ENCODE data around the gene CLDN24.

Gene CLDN24

GRCh38 chr4:183322326-183322725, at the start of gene CLDN24:
Gene CLDN24 (minus strand): TSS chr4:183322426. CDS start chr4:183322426, 0 bp downstream.
- no peak within 1 kb of the TSS; the same call in 1 of the 2 replicates for H3K4me3 ChIP-seq (ENCODE audit: low read length)
- WGBS (ENCODE audit: insufficient coverage, insufficient read length), result no CpG with 5 or more reads among the region's 5 CpGs
- no peak within 1 kb of the TSS for H3K27ac ChIP-seq (ENCODE audit: low read length)
- no peaks in the 10 kb centered on the region for H3K27me3 ChIP-seq (ENCODE audit: control insufficient read depth, insufficient read depth, low read length)
- H3K9me3 ChIP-seq (ENCODE audit: control insufficient read depth, insufficient read depth, low read length), result no peaks in the 10 kb centered on the region
- H3K4me1 ChIP-seq (ENCODE audit: control insufficient read depth, insufficient read depth, low read length), result no peaks in the 10 kb centered on the region
- no peaks in the 10 kb centered on the region for H3K36me3 ChIP-seq (ENCODE audit: control insufficient read depth, insufficient read depth, low read length)
- no peak for DNase-seq (ENCODE audit: low read depth, low spot score)

- H3K27ac ChIP-seq (ENCODE audit: low read length), result no peak overlapping the region
- H3K27me3 ChIP-seq (ENCODE audit: control insufficient read depth, insufficient read depth, low read length), result no peaks in the 10 kb centered on the region
- no peaks in the 10 kb centered on the region; the same call in 1 of the 2 replicates for H3K4me1 ChIP-seq (ENCODE audit: control insufficient read depth, insufficient read depth, low read length)
- H3K4me3 ChIP-seq (ENCODE audit: low read length), result no peak overlapping the region
- DNase-seq (ENCODE audit: low read depth, low spot score), result no peak
- WGBS (ENCODE audit: insufficient coverage, insufficient read length), result no CpG with 5 or more reads among the region's 12 CpGs
- H3K9me3 ChIP-seq (ENCODE audit: control insufficient read depth, insufficient read depth, low read length), result no peaks in the 10 kb centered on the region
- H3K36me3 ChIP-seq (ENCODE audit: control insufficient read depth, insufficient read depth, low read length), result no peaks in the 10 kb centered on the region
These were observed 48.6 kb upstream of the CLDN24 start for GRCh38 chr4:183370786-183371185.

GRCh38 chr4:183369073-183369472, 46.8 kb upstream of the CLDN24 start:
- Histone ChIP-seq H3K4me1 (ENCODE audit: control insufficient read depth, insufficient read depth, low read length) (no peaks in the 10 kb centered on the region; the same call in 1 of the 2 replicates), H3K4me3 (ENCODE audit: low read length) (no peak overlapping the region), H3K27ac (ENCODE audit: low read length) (no peak overlapping the region), H3K27me3 (ENCODE audit: control insufficient read depth, insufficient read depth, low read length) (no peaks in the 10 kb centered on the region), H3K36me3 (ENCODE audit: control insufficient read depth, insufficient read depth, low read length) (no peaks in the 10 kb centered on the region), H3K9me3 (ENCODE audit: control insufficient read depth, insufficient read depth, low read length) (no peaks in the 10 kb centered on the region)
- WGBS (ENCODE audit: insufficient coverage, insufficient read length), result no CpG with 5 or more reads among the region's 8 CpGs
- no peak for DNase-seq (ENCODE audit: low read depth, low spot score)

- H3K9me3 ChIP-seq (ENCODE audit: control insufficient read depth, insufficient read depth, low read length), result no peaks in the 10 kb centered on the region
- no CpG with 5 or more reads among the region's 16 CpGs for WGBS (ENCODE audit: insufficient coverage, insufficient read length)
- H3K4me3 ChIP-seq (ENCODE audit: low read length), result no peak overlapping the region
- H3K4me1 ChIP-seq (ENCODE audit: control insufficient read depth, insufficient read depth, low read length), result no peaks in the 10 kb centered on the region; the same call in 1 of the 2 replicates
- H3K27me3 ChIP-seq (ENCODE audit: control insufficient read depth, insufficient read depth, low read length), result no peaks in the 10 kb centered on the region
- H3K36me3 ChIP-seq (ENCODE audit: control insufficient read depth, insufficient read depth, low read length), result no peaks in the 10 kb centered on the region
- DNase-seq (ENCODE audit: low read depth, low spot score), result no peak
- no peak overlapping the region for H3K27ac ChIP-seq (ENCODE audit: low read length)
These were observed 44.1 kb upstream of the CLDN24 start for GRCh38 chr4:183366206-183366835.

- DNase-seq (ENCODE audit: low read depth, low spot score), result no peak
- no peak overlapping the region for H3K4me3 ChIP-seq (ENCODE audit: low read length)
These were observed 41.8 kb upstream of the CLDN24 start for GRCh38 chr4:183364025-183364424.

GRCh38 chr4:183362916-183363542, 40.8 kb upstream of the CLDN24 start:
- H3K9me3 ChIP-seq (ENCODE audit: control insufficient read depth, insufficient read depth, low read length), result no peaks in the 10 kb centered on the region
- H3K27ac ChIP-seq (ENCODE audit: low read length), result no peak overlapping the region
- H3K4me3 ChIP-seq (ENCODE audit: low read length), result no peak overlapping the region
- H3K27me3 ChIP-seq (ENCODE audit: control insufficient read depth, insufficient read depth, low read length), result no peaks in the 10 kb centered on the region
- no CpG with 5 or more reads among the region's 15 CpGs for WGBS (ENCODE audit: insufficient coverage, insufficient read length)
- H3K4me1 ChIP-seq (ENCODE audit: control insufficient read depth, insufficient read depth, low read length), result no peaks in the 10 kb centered on the region; the same call in 1 of the 2 replicates
- no peak for DNase-seq (ENCODE audit: low read depth, low spot score)
- no peaks in the 10 kb centered on the region for H3K36me3 ChIP-seq (ENCODE audit: control insufficient read depth, insufficient read depth, low read length)

More at GRCh38 chr4:183364025-183364424, 41.8 kb upstream of the CLDN24 start:
- Histone ChIP-seq H3K27ac (ENCODE audit: low read length) (no peak overlapping the region), H3K4me1 (ENCODE audit: control insufficient read depth, insufficient read depth, low read length) (no peaks in the 10 kb centered on the region; the same call in 1 of the 2 replicates), H3K36me3 (ENCODE audit: control insufficient read depth, insufficient read depth, low read length) (no peaks in the 10 kb centered on the region), H3K27me3 (ENCODE audit: control insufficient read depth, insufficient read depth, low read length) (no peaks in the 10 kb centered on the region), H3K9me3 (ENCODE audit: control insufficient read depth, insufficient read depth, low read length) (no peaks in the 10 kb centered on the region)
- WGBS (ENCODE audit: insufficient coverage, insufficient read length), result no CpG with 5 or more reads among the region's 10 CpGs

- Histone ChIP-seq H3K27ac (ENCODE audit: low read length) (no peak overlapping the region), H3K9me3 (ENCODE audit: control insufficient read depth, insufficient read depth, low read length) (no peaks in the 10 kb centered on the region), H3K4me1 (ENCODE audit: control insufficient read depth, insufficient read depth, low read length) (no peaks in the 10 kb centered on the region; the same call in 1 of the 2 replicates), H3K36me3 (ENCODE audit: control insufficient read depth, insufficient read depth, low read length) (no peaks in the 10 kb centered on the region), H3K4me3 (ENCODE audit: low read length) (no peak overlapping the region), H3K27me3 (ENCODE audit: control insufficient read depth, insufficient read depth, low read length) (no peaks in the 10 kb centered on the region)
- WGBS (ENCODE audit: insufficient coverage, insufficient read length), result no CpG with 5 or more reads among the region's 4 CpGs
- no peak for DNase-seq (ENCODE audit: low read depth, low spot score)
These were observed 39.8 kb upstream of the CLDN24 start for GRCh38 chr4:183362036-183362435.

- Histone ChIP-seq H3K9me3 (ENCODE audit: control insufficient read depth, insufficient read depth, low read length) (no peaks in the 10 kb centered on the region), H3K4me1 (ENCODE audit: control insufficient read depth, insufficient read depth, low read length) (no peaks in the 10 kb centered on the region; the same call in 1 of the 2 replicates), H3K36me3 (ENCODE audit: control insufficient read depth, insufficient read depth, low read length) (no peaks in the 10 kb centered on the region), H3K4me3 (ENCODE audit: low read length) (no peak overlapping the region), H3K27ac (ENCODE audit: low read length) (no peak overlapping the region), H3K27me3 (ENCODE audit: control insufficient read depth, insufficient read depth, low read length) (no peaks in the 10 kb centered on the region)
- WGBS (ENCODE audit: insufficient coverage, insufficient read length), result no CpG with 5 or more reads among the region's 11 CpGs
- DNase-seq (ENCODE audit: low read depth, low spot score), result no peak
These were observed 38.1 kb upstream of the CLDN24 start for GRCh38 chr4:183360161-183360919.

- Histone ChIP-seq H3K9me3 (ENCODE audit: control insufficient read depth, insufficient read depth, low read length) (no peaks in the 10 kb centered on the region), H3K4me1 (ENCODE audit: control insufficient read depth, insufficient read depth, low read length) (no peaks in the 10 kb centered on the region), H3K36me3 (ENCODE audit: control insufficient read depth, insufficient read depth, low read length) (no peaks in the 10 kb centered on the region), H3K27me3 (ENCODE audit: control insufficient read depth, insufficient read depth, low read length) (no peaks in the 10 kb centered on the region), H3K27ac (ENCODE audit: low read length) (no peak overlapping the region), H3K4me3 (ENCODE audit: low read length) (no peak overlapping the region)
- no peak for DNase-seq (ENCODE audit: low read depth, low spot score)
- WGBS (ENCODE audit: insufficient coverage, insufficient read length), result no CpG with 5 or more reads among the region's 13 CpGs
These were observed 36.1 kb upstream of the CLDN24 start for GRCh38 chr4:183358215-183358755.

- DNase-seq (ENCODE audit: low read depth, low spot score), result no peak
- Histone ChIP-seq H3K4me3 (ENCODE audit: low read length) (no peak overlapping the region), H3K9me3 (ENCODE audit: control insufficient read depth, insufficient read depth, low read length) (no peaks in the 10 kb centered on the region), H3K27ac (ENCODE audit: low read length) (no peak overlapping the region), H3K4me1 (ENCODE audit: control insufficient read depth, insufficient read depth, low read length) (no peaks in the 10 kb centered on the region), H3K27me3 (ENCODE audit: control insufficient read depth, insufficient read depth, low read length) (no peaks in the 10 kb centered on the region), H3K36me3 (ENCODE audit: control insufficient read depth, insufficient read depth, low read length) (no peaks in the 10 kb centered on the region)
- WGBS (ENCODE audit: insufficient coverage, insufficient read length), result no CpG with 5 or more reads among the region's 20 CpGs
These were observed 34.9 kb upstream of the CLDN24 start for GRCh38 chr4:183356931-183357675.
